Measurements from ENCODE around the gene CDH23. TPM values are rescaled to one million over a fixed set of nuclear protein-coding genes. Genes with fewer than 3 reads are reported as not detected.

CDH23 gene
- total and polyA plus RNA-seq, 2 of the 8 experiments (the other 6 are each of a cell fraction or from before 2014, with no cell fraction given) = 1.9 to 4.9 TPM

- Histone ChIP-seq H3K27me3 (replicated peaks in 1 of 4; ENCODE audit: control insufficient read depth in 3 of 4, extremely low read depth in 1 of 4, insufficient read depth in 3 of 4, low read length in 3 of 4) (peaks cover 0 to 3% (median 0%) of the 10 kb centered on the region in 4 experiments; a peak in 1 of 7 replicates), H2AK5ac (ENCODE audit: low read depth, low read length) (no peak overlapping the region), H3K4me2 (ENCODE audit: insufficient read depth in 1 of 2, low read depth in 2 of 2, low read length in 2 of 2) (no peak overlapping the region), H4K8ac (ENCODE audit: extremely low read depth, insufficient read depth, low read length) (no peak overlapping the region), H3K9me3 (ENCODE audit: insufficient read depth in 2 of 2, low read depth in 1 of 2, low read length in 1 of 2) (no peaks in the 10 kb centered on the region), H3K4me1 (replicated peaks in 1 of 4; ENCODE audit: control insufficient read depth in 3 of 4, insufficient read depth in 4 of 4, low read length in 3 of 4) (no peaks in the 10 kb centered on the region; a peak in 3 of 7 replicates), H3K14ac (ENCODE audit: insufficient read length) (no peak overlapping the region), H2AFZ (ENCODE audit: low read length) (no peak overlapping the region), H3K36me3 (ENCODE audit: control insufficient read depth in 2 of 4, insufficient read depth in 4 of 4, low read length in 3 of 4) (no peaks in the 10 kb centered on the region), H4K20me1 (replicated peaks in 1 of 2; ENCODE audit: control insufficient read depth in 1 of 2, insufficient read depth in 2 of 2, low read length in 2 of 2) (no peaks in the 10 kb centered on the region), H3K23me2 (ENCODE audit: low read depth, low read length) (no peaks in the 10 kb centered on the region), H4K91ac (replicated peaks; ENCODE audit: insufficient read length, low read length) (no peak overlapping the region), H3K27ac (ENCODE audit: low read depth, low read length) (no peak overlapping the region), H2BK15ac (ENCODE audit: low read length) (peak overlapping the region; percentile 29; the same call in 1 of the 2 replicates), H3K18ac (ENCODE audit: extremely low read depth, low read length) (no peak overlapping the region; the same call in 1 of the 2 replicates), H3K9ac (replicated peaks in 1 of 4; ENCODE audit: extremely low read depth in 1 of 4, low read depth in 3 of 4, low read length in 3 of 4) (no peak overlapping the region), H2BK120ac (replicated peaks; ENCODE audit: low read depth, low read length) (no peak overlapping the region), H3K79me1 (ENCODE audit: low read depth, low read length) (no peaks in the 10 kb centered on the region), H3K4me3 (ENCODE audit: extremely low read depth in 1 of 4, insufficient read depth in 2 of 4, low read depth in 3 of 4, low read length in 4 of 4) (no peak overlapping the region), H2BK5ac (ENCODE audit: low read depth, low read length) (no peak overlapping the region), H2BK20ac (ENCODE audit: low read length) (no peak overlapping the region), H3K56ac (replicated peaks; ENCODE audit: insufficient read length, low read depth, low read length) (no peak overlapping the region), H3K4ac (replicated peaks; ENCODE audit: insufficient read length, low read depth, low read length) (no peak overlapping the region), H3K23ac (ENCODE audit: insufficient read length) (no peak overlapping the region), H3K79me2 (ENCODE audit: control insufficient read depth in 1 of 2, insufficient read depth in 2 of 2, low read length in 2 of 2) (no peaks in the 10 kb centered on the region), H2BK12ac (ENCODE audit: low read depth, low read length) (no peak overlapping the region), H4K5ac (ENCODE audit: insufficient read length, low read depth, low read length) (no peak overlapping the region)
- no peak for DNase-seq (ENCODE audit: low read depth in 1 of 2, low spot score in 2 of 2)
- 93% methylated on average over 18 of the region's 18 CpGs; no CpG with 5 or more reads in 1 of the 2 experiments for WGBS, 2 experiments (ENCODE audit: extremely low coverage in 1 of 2, insufficient coverage in 1 of 2, insufficient read length in 1 of 2, insufficient replicate concordance in 2 of 2, low coverage in 1 of 2, low lambda C conversion rate in 2 of 2, missing lambda C conversion rate in 1 of 2)
- FAIRE-seq = no peak
- ChIA-PET CTCF (ENCODE audit: partially characterized antibody) (interaction anchor here (0.8 to 7.0 kb wide), 22 partner anchors 7 to 395 kb away, joined by 3 to 169 read pairs (median 5); partner anchors contain the start of genes C10orf105, CDH23 and SLC29A3), POLR2A (ENCODE audit: partially characterized antibody) (no interaction called here)
- TF ChIP-seq RBBP5 (IDR thresholded peaks at IDR 0.05; ENCODE audit: borderline replicate concordance, low read depth, low read length) (no peak), POU5F1 (IDR thresholded peaks at IDR 0.05; ENCODE audit: low read depth, low read length) (no peak), SP2 (IDR thresholded peaks at IDR 0.05; ENCODE audit: low read length) (no peak), SAP30 (IDR thresholded peaks at IDR 0.05; ENCODE audit: insufficient read depth, insufficient replicate concordance, low read length) (no peak)
- TF ChIP-seq, protein P1, sequence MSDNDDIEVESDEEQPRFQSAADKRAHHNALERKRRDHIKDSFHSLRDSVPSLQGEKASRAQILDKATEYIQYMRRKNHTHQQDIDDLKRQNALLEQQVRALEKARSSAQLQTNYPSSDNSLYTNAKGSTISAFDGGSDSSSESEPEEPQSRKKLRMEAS (IDR thresholded peaks at IDR 0.05) = no peak
Observed at GRCh38 chr10:71704816-71705215, 308.1 kb downstream of the CDH23 start.
